Ishikawa (cell line): ENCODE results near the gene TRAK1.

Source experiments
- CEBPB ChIP-seq: IDR thresholded peaks from 2 replicates; pipeline ENCODE4 v1.6.1; 2012
- CREB1 ChIP-seq: IDR thresholded peaks from 2 replicates; pipeline ENCODE4 v1.6.1; 2012; ENCODE audit warnings: low read depth
- EGR1 ChIP-seq: IDR thresholded peaks from 2 replicates; pipeline ENCODE4 v1.6.1; 2012
- EP300 ChIP-seq: IDR thresholded peaks from 2 replicates; pipeline ENCODE4 v1.6.1; 2012; ENCODE audit warnings: borderline replicate concordance
- FOXM1 ChIP-seq: IDR thresholded peaks from 2 replicates; pipeline ENCODE4 v1.6.1; 2012; ENCODE audit warnings: low read depth, borderline replicate concordance
- NFIC ChIP-seq: IDR thresholded peaks from 2 replicates; pipeline ENCODE4 v1.6.1; 2012
- RAD21 ChIP-seq: IDR thresholded peaks from 2 replicates; pipeline ENCODE4 v1.6.1; 2012; ENCODE audit warnings: low read depth
- TAF1 ChIP-seq: IDR thresholded peaks from 2 replicates; pipeline ENCODE4 v1.6.1; 2012; ENCODE audit warnings: low read depth, mild to moderate bottlenecking
- TCF12 ChIP-seq: IDR thresholded peaks from 2 replicates; pipeline ENCODE4 v1.6.1; 2012; ENCODE audit warnings: low read depth
- TEAD4 ChIP-seq: IDR thresholded peaks from 2 replicates; pipeline ENCODE4 v1.6.1; 2012
- USF1 ChIP-seq: IDR thresholded peaks from 2 replicates; pipeline ENCODE4 v1.6.1; 2012
- YY1 ChIP-seq: IDR thresholded peaks from 2 replicates; pipeline ENCODE4 v1.6.1; 2012; ENCODE audit warnings: low read depth
- ZBTB7A ChIP-seq: IDR thresholded peaks from 2 replicates; pipeline ENCODE4 v1.6.1; 2012; ENCODE audit warnings: low read depth
- TF ChIP-seq, protein P1 (sequence below): IDR thresholded peaks from 2 replicates; pipeline ENCODE4 v1.6.1; 2012
- TF ChIP-seq, protein P2 (sequence below): IDR thresholded peaks from 2 replicates; pipeline ENCODE4 v1.6.1; 2012; ENCODE audit warnings: low read depth, mild to moderate bottlenecking

TRAK1 gene

GRCh38 chr3:42183991-42184632 lies 93.0 kb downstream of the TRAK1 start:
- no peak for TF ChIP-seq USF1
- no peak for TF ChIP-seq CEBPB
- TF ChIP-seq YY1: no peak
- TF ChIP-seq, protein P1, sequence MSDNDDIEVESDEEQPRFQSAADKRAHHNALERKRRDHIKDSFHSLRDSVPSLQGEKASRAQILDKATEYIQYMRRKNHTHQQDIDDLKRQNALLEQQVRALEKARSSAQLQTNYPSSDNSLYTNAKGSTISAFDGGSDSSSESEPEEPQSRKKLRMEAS: no peak
- TF ChIP-seq EGR1: no peak
- TF ChIP-seq TAF1: no peak
- TF ChIP-seq NFIC: no peak
- no peak for TF ChIP-seq EP300
- no peak for TF ChIP-seq CREB1

GRCh38 chr3:42184651-42185443 lies 93.7 kb downstream of the TRAK1 start:
- TF ChIP-seq NFIC (no peak), TAF1 (no peak), TCF12 (no peak), ZBTB7A (no peak), USF1 (no peak), CEBPB (no peak), EP300 (no peak), EGR1 (no peak), FOXM1 (no peak), YY1 (no peak), RAD21 (no peak), CREB1 (no peak), TEAD4 (no peak)
- TF ChIP-seq, protein P2, sequence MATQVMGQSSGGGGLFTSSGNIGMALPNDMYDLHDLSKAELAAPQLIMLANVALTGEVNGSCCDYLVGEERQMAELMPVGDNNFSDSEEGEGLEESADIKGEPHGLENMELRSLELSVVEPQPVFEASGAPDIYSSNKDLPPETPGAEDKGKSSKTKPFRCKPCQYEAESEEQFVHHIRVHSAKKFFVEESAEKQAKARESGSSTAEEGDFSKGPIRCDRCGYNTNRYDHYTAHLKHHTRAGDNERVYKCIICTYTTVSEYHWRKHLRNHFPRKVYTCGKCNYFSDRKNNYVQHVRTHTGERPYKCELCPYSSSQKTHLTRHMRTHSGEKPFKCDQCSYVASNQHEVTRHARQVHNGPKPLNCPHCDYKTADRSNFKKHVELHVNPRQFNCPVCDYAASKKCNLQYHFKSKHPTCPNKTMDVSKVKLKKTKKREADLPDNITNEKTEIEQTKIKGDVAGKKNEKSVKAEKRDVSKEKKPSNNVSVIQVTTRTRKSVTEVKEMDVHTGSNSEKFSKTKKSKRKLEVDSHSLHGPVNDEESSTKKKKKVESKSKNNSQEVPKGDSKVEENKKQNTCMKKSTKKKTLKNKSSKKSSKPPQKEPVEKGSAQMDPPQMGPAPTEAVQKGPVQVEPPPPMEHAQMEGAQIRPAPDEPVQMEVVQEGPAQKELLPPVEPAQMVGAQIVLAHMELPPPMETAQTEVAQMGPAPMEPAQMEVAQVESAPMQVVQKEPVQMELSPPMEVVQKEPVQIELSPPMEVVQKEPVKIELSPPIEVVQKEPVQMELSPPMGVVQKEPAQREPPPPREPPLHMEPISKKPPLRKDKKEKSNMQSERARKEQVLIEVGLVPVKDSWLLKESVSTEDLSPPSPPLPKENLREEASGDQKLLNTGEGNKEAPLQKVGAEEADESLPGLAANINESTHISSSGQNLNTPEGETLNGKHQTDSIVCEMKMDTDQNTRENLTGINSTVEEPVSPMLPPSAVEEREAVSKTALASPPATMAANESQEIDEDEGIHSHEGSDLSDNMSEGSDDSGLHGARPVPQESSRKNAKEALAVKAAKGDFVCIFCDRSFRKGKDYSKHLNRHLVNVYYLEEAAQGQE: no peak
- TF ChIP-seq, protein P1: no peak

GRCh38 chr3:42187936-42188335 lies 96.8 kb downstream of the TRAK1 start:
- TF ChIP-seq USF1 (no peak), ZBTB7A (no peak), CREB1 (no peak), NFIC (no peak)

DNA sequence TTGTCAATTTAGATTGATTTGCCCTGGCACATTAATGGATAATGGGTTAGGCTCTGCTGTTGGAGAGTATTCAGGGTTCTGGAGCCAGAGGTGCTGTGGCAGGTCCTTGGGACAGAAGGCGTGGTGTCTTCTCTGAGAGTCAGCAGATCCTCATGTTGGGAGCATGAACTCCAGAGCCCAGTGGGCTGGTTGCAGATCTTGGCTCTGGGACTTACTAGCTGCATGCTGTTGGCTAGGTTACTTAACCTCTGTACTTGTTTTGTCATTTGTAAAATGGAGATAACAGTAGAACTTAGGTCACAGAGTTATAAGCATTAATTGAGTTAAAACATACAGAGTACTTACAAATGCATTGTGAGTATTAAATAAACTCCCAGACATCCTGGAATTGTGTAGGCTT lies 97.2 kb downstream of the TRAK1 start:
- TF ChIP-seq TEAD4: no peak
- no peak for TF ChIP-seq TCF12
- TF ChIP-seq EP300: no peak
- no peak for TF ChIP-seq EGR1
- TF ChIP-seq ZBTB7A: no peak
- no peak for TF ChIP-seq CEBPB
- TF ChIP-seq YY1: no peak
- TF ChIP-seq CREB1: no peak
- TF ChIP-seq TAF1: no peak
- no peak for TF ChIP-seq USF1
- TF ChIP-seq RAD21: no peak
- no peak for TF ChIP-seq NFIC
- TF ChIP-seq, protein P2: no peak
- no peak for TF ChIP-seq FOXM1
- TF ChIP-seq, protein P1: no peak

DNA sequence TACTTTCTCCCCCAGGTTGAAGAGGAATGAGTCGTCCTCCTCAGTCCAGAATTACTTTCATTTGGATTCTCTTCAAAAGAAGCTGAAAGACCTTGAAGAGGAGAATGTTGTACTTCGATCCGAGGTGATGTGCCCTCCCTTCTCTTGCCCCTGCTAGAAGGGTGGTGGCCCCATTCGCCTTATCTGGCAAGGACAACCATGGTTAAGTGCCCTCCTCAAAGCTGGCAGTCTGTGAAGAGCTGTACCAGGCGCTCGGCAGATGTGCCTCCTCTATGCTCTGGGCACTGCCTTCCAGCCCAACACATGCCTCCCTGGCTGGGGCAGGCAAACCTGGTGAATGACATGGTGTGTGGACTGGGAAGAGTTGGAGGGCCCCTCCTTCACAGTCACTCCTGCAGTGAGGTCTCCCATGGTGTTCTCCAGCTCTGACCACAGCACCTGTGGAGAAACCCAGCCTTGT lies 97.9 kb downstream of the TRAK1 start:
- TF ChIP-seq FOXM1: no peak
- TF ChIP-seq CREB1: no peak
- no peak for TF ChIP-seq TEAD4
- no peak for TF ChIP-seq RAD21
- no peak for TF ChIP-seq USF1
- no peak for TF ChIP-seq EP300
- no peak for TF ChIP-seq NFIC
- no peak for TF ChIP-seq ZBTB7A
- TF ChIP-seq, protein P2: no peak
- TF ChIP-seq CEBPB: no peak
- no peak for TF ChIP-seq YY1
- TF ChIP-seq TAF1: no peak
- TF ChIP-seq, protein P1: no peak
